LHCN-M2 (cell line): ENCODE data around the gene CHCHD4. TPM values are rescaled to one million over a fixed set of nuclear protein-coding genes. Genes with fewer than 3 reads are reported as not detected.

ENCODE experiments used
- DNase-seq: peaks from one replicate; pipeline ENCODE4 v3.0.0-alpha.2; 2012; ENCODE audit warnings: low read depth
- polyA plus RNA-seq: library from polyadenylated mRNA; unstranded; fragments of >200 nt; gene quantifications from one replicate; pipeline ENCODE4 v1.2.1, GENCODE V29; 2012; ENCODE audit warnings: missing spikeins
- total RNA-seq: library from RNA; depleted of rRNA; stranded (reverse); fragments of >200 nt; gene quantifications from 2 replicates; pipeline ENCODE4 v1.2.3, GENCODE V29; 2014; rRNA removed

Gene CHCHD4
- total RNA-seq: 27.2 and 27.3 TPM in 2 replicates
- 11.2 TPM for polyA plus RNA-seq

DNA sequence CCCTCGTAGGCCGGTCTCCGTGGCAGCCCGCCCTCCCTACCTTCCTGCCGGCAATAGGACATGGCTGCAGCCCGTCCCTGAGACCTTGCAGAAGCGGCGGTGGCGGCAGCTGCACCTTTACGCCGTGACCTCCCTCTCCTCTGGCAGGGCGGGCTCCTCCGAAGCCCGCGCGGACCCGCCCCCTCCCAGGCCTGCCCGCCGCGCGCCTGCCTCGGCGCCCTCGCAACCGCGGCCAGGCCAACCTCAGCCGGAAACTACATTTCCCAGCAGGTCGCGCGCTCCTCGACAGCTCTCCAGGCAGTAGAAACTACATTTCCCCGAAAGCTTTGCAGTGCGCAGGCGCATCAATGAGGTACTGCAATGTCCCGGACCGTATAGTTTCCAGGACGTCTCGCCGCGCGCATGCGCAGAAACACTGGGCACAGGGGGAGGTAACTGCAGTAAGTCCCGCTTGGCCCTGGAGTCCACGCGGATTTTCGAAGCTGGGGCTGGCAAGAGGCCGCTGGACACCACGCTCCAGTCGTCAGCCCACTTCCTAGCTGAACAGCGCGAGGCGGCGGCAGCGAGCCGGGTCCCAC, at the start of gene CHCHD4, which contains the start of gene TMEM43:
Gene CHCHD4, minus strand, starts transcription at position 256 of the 578 bp plus-strand sequence. Its CDS starts 194 bp downstream, at position 62.
Gene TMEM43, plus strand, starts transcription at position 438 of the 578 bp plus-strand sequence. CDS start 142 bp downstream, outside the sequence.
- peak; percentile 99 for DNase-seq

DNA sequence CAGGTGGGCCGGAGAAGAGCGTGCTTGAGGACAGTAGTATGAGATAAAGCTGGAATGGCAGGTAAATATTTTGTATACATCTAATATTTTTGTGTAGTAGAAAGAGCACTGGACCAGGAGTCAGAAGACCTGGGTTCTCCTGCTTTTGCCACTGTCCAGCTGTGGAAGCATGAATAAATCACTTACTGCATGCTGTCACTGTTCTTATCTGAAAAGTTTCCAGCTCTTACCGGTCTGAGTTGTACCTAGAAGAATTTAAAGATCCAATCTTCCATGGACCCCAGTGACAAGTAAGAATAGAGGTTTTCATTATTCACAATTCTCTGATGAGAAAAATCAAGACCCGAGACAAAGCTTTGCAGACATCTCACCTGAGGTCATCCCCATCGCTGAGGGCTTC, 47.8 kb upstream of the CHCHD4 start:
- no peak for DNase-seq

DNA sequence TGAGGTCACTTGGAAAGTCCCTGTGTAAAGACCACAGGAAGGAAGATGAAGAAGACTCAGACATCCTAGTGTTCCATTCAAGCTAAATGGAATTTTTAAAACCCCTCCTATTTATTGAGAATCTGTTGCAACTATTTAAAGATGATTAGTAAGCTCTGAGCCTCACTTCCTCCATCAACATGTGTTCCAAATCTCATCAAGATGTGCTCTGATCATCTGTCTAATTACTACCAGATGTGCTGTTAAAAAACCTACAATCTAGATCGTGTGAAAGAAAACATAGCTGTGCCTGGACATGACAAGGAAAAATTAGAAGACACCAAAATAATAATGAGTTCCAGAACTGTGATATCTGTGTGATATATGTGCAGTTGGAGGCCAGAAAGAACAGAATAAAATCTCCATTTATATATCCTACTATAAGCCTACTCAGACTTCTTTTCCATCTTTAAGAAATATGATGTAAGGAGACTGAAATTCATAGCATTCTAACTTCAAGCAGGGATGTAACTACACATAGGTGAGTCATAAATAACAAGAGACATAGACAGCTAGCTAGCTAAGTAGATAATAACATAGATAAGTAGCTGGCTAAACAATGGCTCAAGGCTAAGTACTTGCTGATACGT, 46.0 kb upstream of the CHCHD4 start:
- DNase-seq: no peak

DNA sequence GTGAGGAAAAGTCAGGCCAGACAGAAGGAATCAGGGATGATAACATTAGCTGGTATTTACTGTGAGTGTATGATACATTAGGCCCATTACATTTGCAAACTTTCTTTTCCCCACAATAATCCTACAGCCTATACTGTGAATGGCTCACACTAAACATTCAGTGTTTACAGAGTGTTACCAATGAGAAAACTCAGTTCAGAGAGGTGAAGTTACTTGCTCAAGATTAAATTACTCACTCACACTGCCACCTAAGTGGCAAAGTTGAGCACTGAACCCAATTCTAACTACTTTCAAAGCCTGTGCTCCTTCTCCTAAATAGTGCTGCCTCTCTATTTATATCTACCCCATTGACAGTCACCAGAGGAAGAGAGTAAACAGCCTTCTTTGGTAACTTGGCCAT, 45.2 kb upstream of the CHCHD4 start:
- no peak for DNase-seq

DNA sequence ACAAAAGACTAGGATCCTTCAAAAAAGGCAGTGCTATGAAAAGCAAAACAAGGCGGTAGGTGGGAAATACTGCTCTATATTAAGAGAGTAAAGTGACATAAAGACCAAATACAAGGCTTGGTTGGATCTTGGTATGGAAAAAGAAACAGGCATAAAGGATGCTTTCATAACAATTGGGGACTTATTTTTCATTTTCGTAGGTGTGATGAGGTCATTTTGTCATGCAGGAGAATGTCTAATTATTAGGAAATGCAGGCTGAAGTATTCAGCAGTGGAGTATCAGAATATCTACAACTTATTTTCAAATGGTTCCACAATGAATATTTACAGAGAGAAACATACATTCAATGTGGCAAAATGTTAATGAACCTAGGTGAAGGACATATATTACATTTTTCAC, 44.8 kb upstream of the CHCHD4 start:
- DNase-seq: no peak

DNA sequence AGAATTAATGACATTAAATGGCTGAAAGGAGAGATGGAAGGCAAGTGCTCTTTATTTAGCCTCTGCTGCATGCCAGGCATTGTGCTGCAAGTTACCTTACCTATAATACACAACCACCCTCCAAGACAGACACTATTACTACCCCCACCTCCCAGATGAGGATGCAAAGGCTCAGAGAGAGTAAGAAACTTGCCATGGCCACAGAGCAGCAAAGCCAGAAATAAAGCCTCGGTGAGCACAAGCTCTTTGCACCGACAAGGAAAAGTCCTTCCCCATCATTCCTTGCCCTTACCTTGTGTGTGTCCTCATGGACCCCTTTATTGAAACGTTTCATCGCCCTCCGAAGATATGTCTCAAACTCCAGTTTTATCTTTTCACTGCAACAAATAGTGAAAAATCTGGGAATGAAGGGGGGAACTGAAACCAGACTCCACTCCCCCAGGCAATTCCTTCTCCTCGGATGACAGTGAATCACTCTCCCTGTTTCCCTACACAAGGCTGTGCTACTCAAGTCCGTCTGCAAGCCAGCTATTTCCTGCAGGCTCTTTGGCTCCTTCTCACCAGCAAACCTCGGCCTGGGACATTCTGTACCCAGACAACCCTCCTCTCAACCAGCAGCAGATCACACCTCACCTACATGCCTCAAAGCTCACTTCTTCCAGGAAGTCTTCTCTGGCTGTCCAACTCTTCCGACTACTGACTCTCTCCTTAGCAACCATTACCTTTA, 42.4 kb upstream of the CHCHD4 start:
- DNase-seq: no peak

DNA sequence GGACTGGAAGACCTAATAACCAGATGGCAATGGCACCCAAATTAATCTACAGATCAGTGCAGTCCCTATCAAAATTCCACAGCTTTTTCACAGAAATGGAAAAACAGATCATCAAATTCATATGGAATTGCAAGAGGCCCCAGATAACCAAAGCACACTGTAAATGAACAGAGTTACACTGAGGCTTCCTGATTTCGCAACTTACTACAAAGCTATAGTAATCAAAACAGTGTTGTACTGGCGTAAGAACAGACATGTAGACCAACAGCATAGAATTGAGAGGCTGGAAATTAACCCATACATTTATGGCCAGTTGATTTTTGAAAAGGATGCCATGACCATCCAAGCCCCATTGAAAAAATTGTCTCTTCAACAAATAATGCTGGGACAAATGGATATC, 37.5 kb upstream of the CHCHD4 start:
- no peak for DNase-seq

DNA sequence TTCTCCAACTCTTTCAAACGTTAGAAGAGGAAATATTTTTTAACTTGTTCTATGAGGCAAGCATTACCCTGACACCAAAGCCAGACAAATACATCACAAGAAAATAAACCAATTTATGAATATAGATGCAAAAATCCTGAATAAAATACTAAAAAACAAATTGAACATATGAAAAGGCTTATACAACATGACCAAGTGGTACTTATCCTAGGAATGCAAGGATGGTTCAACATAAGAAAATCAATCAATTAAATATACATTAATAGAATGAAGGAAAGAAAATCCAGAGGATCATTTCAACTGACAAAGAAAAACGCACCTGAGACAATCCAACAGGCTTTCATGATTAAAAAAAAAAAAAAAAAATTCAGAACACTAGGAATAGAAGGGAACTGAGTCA, 36.6 kb upstream of the CHCHD4 start:
- no peak for DNase-seq

DNA sequence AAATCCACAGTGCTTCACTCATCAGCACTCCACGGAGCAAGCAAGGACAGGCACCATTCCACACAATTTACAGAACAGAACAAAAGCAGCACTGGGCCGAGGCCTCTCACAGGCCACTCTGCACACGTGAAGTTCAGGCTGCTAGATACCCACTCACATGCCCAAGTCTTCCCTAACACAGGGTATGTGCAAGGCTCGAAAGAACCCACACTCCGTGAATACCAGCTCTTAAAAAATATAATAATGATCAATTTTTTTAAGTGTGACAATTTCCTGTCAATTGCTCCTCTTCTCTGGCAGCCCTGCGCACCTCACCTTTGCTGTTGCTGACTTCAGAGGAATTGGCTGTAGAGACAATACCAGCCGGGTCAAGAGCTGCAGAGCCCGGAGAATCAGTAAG, 34.8 kb upstream of the CHCHD4 start:
- DNase-seq: no peak

DNA sequence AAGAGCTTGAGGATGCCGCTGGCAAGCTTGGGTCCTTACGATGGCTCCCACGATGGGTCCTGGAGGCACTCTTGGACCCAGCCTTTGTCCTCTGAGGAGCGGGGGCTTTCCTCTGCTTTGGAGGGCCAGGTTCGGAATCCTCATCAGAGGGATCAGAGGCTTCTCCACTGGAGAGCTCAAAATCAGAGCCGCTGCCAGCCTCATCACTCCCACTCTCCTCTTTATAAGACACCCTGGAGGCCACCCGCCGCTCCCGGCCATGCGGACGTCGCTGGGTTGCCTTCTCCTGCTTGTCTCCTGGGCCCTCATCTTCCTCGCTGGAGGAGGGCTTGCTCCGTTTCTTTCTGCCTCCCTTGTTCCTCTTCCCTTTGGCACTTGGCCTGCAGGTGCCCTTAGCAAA, 33.7 kb upstream of the CHCHD4 start:
- no peak for DNase-seq

DNA sequence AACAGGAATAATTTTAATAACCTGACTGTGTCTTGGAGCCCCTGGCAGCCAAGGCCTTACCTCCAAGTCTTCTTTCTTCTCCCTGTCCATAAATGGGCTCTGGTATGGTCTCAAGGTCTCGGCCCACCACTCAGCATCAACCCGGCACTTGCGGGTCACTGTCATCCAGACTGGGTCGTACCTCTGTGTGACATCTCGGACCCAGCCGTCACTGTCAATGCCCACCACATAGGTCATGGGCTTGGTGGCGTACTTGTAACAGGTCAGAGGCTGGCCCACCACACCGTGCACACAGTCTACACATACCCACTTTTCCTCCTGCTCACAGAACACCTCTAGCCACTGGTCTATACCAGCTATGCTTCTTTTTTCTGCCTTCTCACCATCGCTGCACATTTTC, 33.3 kb upstream of the CHCHD4 start:
- no peak for DNase-seq

DNA sequence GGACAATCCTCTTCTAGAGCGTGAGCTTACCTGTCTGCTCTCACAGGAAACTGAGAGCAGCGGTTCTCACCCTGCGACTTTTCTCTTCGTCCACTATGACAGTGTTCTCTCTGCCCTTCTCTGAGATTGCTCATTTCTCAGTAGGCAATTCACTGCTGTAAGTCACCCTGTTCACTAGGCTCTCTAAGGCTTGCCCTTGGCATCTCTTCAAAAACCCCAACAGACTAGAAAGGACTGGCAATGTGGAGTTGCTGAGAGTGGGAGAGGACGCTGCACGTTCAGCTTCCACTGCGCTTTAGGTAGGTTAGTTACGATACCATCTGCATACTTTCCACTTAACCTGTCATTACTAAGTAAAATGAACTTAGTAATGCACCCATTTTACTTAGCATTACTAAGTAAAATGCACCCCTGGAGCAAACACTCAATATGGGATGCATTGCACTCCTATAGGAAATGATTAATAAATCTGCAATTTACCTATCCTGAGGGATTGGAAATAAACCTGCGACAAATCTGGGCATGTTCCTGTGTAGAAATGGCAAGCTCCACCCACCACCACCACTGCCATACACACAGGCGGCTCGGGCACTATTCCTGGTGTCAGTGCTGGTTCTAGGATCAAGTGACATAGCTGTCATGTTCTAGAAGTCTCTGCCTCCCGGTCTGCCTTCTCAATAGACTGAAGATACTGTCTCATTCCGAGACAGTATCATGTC, 32.3 kb upstream of the CHCHD4 start:
- DNase-seq: no peak

DNA sequence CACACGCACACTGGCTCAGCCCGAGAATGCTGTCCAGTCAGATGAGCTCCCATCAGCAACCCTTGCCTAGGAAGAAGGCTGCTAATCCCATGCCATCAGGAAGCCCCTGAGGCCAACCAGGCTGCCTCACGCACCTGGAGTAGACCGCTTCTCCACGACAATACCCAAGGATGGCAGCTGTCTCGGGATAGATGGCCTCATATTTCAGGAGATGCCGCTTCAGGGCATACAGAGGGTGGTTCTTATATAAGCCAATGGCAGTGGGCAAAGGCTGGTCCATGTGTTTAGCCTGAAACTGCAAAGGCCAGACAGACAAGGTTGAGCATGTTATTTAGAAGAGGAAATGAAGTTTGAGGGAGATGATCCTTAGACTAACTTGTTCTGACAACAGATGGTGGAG, 31.5 kb upstream of the CHCHD4 start:
- DNase-seq: no peak

DNA sequence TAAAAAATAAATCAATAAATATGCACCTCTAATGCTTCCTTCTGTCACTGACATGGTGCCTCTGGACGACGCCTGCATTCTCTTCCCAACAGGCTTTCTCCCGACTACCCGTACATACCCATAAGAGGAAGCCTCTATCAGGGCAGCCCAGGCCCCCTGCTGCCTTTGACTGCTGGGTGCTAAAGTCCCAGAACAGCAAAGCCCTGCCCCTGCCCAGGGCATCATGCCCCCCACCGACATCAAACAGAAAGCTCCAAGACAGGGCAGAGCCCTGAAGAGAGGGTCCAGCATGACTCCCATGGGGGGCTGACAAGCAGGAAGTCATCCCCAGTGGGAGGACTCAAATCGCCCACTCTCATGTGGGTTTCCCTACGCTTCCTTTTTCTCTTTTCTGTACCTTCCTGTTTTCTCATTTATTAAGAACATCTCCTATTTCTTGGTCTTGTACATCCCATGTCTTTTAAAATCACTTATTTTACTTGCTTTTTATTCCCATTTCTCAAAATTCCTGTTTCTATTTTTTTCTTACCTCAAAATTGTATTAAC, 30.3 kb upstream of the CHCHD4 start:
- DNase-seq: no peak

DNA sequence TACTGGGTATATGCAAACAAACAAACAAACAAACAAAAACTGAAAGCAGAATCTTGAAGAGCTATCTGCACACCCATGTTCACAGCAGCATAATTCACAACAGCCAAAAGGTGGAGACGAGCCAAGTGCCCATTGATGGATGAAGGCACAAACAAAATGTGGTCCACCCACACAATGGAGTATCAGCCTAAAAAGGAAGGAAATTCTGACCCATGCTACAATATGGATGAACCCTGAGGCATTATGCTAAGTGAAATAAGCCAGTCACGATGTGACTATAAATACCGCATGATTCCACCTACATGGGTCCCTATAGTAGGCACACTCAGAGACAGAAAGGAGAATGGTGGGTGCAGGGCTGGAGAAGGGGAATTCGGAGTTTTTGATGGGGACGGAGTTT, 29.6 kb upstream of the CHCHD4 start:
- DNase-seq: no peak

DNA sequence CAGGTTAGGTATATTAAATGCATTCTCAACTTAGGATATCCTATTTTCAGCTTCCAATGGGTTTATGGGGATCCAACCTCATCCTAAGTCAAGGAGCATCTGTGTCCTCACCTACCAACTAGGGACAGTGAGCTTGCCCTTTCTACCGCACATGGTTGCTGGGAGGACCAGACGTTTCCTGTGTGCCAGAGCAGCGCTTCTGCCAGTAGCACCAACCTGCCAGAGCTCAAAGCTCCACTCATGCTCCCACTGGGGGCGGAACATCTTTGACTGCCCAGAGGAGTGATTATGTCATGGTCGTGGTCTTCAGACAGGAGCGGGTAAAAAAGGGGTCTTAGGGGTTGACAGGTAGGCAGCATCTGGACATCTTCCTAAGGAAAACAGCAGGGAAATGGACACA, 29.0 kb upstream of the CHCHD4 start:
- DNase-seq: no peak

DNA sequence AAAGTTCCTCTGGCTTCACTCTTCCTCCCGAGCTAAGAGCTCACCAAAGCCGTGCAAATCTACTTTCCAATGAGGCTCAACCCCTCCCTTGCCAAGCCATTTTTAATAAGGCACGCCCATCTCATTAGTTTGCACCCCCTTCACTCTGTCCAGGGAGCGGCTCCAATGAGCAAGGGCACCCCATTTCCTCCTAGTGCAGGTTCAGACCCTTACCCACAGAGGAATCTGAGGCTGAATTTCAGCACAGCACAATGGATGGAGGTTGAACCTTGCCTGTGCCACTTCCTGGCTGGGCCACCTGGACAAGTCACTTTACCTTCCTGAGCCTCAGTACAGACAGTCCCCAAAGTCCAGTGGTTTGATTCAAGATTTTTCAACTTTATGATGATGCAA, 28.3 kb upstream of the CHCHD4 start:
- no peak for DNase-seq

DNA sequence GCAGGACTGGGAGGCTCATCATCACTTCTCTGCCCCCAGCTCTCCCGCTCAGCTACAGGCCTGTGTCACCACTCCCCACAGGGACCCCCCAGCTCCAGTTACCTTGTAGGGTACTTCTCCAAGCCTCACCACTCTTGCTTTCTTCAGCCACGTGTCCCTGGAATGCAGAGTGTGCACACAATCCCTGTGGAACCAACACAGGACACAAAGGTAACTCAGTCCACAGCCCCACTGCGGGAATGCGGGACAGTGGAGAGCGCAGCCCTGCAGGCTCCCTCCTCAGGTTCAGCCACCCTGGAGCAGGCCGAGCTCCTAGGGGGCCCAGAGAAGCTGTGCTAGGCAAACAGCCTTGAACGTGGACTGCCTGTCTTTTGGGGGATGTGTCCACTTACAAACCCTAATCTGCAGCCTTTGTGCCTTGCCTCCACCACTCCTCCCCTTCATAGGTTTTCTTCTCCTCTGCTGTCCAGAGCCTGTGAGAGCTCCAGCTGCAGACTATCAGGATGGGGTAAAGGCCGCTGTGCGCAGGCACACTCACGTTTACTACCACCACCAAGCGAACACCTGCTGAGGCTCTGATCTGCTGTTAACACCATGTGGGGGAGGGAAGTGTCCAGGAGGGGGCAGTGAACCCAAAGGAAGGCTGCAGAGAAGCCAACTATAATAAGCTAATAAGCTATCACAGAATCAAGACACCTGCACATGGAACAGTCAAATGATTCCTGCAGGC, 27.7 kb upstream of the CHCHD4 start:
- no peak for DNase-seq

DNA sequence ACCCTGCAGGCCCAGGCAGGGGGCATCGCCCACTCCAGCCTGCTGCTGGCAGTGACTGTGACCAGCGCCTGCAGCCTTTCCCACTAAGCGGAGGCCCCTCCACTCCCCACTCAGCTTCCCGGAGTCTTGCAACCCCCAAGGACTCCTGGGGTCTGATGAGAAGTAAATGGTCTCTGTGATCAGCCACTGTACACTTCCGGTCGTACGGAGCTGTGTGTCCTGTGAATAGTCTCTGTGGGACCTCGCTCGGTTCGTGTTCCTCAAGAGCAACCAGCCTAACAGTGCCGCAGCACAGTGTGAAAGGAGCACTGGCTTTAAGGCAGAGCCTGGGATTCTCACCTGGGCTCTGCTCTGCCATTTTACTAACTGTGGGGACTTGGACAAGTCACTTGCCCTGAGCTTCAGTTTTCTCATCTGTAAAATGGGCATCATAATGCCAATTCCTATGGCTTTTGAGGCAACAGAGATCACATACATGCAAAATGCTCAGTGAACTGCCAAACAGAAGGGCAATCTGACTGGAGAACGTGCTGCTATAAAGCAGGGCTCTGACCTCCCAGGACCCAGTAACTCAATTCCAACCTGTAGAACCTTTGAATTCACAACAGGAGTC, 26.9 kb upstream of the CHCHD4 start:
- DNase-seq: no peak

DNA sequence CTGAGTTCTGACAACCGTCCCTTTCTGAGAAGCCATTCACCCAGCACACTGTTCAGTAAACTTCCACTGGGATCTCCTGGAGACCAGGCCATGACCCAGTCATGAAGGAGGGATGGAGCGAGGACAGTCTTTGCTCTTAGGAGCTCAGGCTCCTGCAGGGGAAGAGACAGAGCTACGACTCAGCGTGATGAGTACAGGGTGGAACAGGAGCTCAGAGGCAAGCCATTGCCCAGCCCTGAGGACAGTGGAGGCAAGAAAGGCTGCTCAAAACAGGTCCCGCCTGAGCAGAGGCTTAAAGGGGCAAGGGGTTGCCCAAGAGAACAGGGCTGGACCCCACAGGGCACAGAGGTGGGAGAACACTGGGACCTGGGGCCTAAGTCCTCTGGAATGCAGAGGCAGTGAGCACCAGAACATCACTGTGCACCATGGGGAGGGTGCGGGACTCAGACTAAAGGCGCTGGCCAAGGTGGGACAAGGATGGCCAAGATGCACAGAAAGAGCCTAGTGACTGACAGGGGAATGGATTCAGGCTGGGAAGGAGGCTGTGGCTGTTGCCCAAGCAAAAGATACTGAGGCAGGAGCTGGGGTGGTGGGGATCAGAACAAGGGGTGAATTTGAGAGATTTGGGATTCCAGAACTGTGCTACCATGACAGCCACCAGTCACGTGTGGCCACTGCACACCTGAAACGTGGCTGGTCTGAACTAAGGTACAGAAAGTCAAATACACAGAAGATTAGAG, 26.0 kb upstream of the CHCHD4 start:
- no peak for DNase-seq
